Measurements from ENCODE around the gene TMEM131.

Gene TMEM131

GRCh38 chr2:97760480-97761049 is 235.2 kb downstream of the TMEM131 start:
- no peak for DNase-seq (ENCODE audit: low read depth)

- no peak for DNase-seq (ENCODE audit: low read depth)
Measured at GRCh38 chr2:97759727-97760407, 235.9 kb downstream of the TMEM131 start.

GRCh38 chr2:97758131-97758705 is 237.5 kb downstream of the TMEM131 start:
- DNase-seq (ENCODE audit: low read depth): no peak

GRCh38 chr2:97757062-97757461 is 238.7 kb downstream of the TMEM131 start:
- no peak for DNase-seq (ENCODE audit: low read depth)

GRCh38 chr2:97755491-97755890 is 240.3 kb downstream of the TMEM131 start:
- no peak for DNase-seq (ENCODE audit: low read depth)

DNA sequence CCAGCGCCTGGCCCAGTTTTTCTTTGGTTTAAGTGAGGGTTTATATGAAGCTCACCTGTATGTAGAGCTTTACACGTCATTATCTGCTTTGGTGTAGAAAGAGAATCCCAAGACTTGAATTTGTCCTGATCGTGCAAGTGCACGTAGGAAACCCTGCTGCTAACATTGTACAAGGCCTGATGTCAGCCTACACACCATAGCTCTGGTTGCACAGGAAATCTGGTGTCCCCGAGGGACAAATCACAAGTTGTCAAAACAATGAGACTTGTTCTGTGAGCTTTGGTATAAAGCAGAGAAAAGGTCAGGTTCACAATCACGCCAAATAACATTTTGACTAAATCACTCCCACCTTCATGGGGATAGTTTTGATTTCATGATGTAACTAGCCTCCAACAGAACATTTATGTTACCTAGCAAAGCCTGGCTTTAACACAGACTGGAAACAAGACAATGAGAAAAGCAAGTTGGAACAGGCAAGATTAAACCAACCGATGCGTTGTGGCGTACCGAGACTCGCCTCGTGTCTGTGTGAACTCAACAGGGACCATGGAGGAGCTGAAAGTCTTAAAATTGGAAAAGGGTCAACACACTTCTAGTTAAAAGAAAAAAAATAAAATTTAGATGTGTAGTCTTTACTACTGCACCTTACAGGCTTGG is 240.9 kb downstream of the TMEM131 start:
- DNase-seq (ENCODE audit: low read depth): no peak

DNA sequence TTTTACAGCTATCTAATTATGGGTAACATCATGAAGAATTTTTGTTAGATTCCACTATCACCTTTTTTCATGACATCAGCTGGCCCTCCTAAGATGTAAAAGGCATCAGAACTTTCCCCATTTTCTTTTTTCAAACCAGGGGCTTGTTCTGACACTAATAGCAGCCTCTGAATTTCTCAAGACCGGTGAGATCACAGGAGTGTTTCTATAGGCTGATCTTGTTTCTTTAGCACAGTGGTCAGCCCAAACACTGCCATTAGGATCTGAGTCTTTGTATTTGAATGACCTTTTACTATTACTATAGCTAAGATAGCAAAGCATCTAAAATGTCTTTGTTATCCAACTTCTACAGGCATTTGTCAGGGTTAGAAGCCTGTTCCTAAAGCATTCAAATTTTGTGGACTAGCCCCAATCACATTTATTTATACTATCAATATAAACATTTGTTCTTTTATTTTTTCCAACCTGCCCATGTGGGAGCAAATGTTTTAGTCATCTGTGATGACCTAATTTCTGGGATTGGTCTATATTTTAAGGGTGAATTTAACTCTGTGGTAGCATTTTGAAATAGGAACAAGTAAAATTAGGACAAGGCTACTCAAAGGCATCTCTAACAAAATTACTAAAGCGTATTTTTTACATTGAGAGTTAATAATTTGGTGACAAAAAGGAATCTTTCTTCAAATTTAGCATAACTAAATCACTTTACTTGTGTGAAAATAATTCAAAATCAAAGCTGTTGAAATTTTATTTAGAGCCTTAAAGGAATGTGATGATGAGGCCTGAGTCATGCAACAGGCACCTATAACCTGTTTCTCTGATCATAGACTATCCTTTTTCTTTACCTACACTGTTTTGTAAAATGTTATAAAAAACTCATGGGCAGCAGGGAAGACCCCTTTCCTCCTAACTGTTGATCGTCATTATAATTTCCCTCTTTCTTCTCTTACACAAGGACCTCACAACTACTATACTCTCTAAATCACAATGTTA is 243.1 kb downstream of the TMEM131 start:
- no peak for DNase-seq (ENCODE audit: low read depth)

GRCh38 chr2:97751752-97752151 is 244.0 kb downstream of the TMEM131 start:
- no peak for DNase-seq (ENCODE audit: low read depth)

DNA sequence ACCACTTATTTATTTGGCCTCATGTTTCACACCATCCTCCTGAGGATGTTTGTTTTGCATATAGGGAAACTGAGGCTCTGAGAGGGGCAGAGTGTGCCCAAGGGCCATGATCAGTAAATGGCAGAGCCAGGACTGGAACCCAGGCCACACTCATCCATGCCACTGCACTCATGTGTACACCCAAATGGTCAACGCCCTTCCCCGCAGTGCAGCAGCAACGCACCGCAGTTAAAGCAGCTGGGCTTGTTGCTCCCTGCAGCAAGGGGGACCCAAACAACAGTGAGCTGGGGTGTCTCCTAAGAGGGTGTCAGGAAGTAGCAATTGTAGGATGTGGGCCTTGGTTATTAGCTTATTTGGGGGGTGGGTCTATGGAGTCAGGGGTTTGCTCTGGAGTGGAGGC is 245.7 kb downstream of the TMEM131 start:
- no peak for DNase-seq (ENCODE audit: low read depth)

GRCh38 chr2:97749581-97749980 is 246.2 kb downstream of the TMEM131 start:
- DNase-seq (ENCODE audit: low read depth): no peak

DNA sequence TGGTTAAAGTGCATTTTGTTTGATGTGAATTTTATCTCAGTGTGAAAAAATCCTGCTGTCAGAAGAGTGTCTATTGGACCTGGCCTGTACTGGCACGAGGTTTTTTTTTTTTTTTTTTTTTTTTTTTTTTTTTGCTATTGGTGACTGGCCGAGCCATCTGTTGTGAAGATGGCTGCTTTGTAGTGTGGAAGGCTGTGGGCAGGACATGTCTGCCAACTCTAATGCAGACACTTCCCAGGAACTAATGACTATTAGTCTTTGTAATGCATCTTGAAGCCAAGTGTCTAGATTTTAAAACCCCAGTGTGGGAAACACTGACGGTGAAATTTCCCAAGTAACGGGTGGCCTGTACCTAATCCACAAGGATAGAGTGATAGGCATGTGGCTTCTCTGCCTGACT is 248.0 kb downstream of the TMEM131 start:
- no peak for DNase-seq (ENCODE audit: low read depth)

DNA sequence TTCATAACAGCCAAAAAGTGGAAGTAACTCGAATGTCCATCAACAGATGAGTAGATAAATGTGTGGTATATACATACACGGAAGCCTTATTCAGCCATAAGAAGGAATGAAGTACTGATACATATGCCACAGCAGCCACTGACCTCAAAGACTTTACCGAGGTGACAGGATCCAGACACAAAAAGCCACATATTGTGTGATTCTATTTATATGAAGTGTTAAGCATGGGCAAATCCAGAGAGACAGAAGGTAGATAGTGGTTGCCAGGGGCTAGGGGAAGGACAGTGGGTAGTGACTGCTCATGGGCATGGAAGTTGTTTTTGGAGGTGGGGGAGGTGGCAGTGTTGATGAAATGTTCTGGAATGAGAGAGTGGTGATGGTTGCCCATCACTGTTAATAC is 248.5 kb downstream of the TMEM131 start:
- no peak for DNase-seq (ENCODE audit: low read depth)

GRCh38 chr2:97745474-97746174 is 250.1 kb downstream of the TMEM131 start:
- no peak for DNase-seq (ENCODE audit: low read depth)

DNA sequence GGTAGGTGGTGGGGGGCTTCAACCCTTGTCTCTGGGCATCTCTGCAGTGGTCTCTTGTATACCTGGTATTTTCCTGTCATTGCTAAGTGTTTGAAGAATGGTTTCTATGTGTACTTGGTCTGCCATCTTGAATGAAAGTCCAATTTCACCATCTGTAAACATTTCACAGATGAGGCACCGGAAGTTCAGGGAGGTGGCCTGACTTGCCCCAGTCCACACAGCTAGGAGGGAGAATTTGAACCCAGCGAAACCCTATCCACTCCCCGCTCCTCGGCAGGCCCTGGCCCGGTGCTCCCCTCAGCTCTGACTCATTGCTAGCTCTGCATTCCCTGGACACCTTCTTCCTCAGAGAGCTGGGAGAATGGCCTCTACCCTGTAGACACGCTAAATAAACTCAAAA is 251.8 kb downstream of the TMEM131 start:
- no peak for DNase-seq (ENCODE audit: low read depth)

DNA sequence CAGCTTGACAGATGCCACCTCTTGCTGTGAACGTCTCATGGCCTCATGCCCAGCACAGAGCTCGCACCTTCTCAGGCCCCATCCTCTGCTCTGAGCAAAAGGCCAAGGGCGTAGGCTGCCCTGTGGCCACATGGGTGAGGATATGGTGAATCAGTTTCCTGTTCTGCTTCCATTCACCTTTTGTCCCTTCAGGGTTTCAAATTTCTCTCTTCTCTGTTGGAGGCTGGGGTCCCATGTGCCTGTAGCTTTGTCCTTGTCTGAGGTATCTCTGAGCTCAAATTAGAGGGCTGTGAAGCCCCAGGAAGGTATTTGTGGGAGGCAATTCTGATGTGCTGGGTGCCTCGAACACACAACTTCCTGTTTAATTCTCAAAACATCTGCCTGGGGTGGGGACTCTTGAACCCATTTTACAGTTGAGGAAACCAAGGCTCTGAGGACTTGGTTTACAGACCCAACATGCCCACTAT is 253.3 kb downstream of the TMEM131 start:
- no peak for DNase-seq (ENCODE audit: low read depth)

DNA sequence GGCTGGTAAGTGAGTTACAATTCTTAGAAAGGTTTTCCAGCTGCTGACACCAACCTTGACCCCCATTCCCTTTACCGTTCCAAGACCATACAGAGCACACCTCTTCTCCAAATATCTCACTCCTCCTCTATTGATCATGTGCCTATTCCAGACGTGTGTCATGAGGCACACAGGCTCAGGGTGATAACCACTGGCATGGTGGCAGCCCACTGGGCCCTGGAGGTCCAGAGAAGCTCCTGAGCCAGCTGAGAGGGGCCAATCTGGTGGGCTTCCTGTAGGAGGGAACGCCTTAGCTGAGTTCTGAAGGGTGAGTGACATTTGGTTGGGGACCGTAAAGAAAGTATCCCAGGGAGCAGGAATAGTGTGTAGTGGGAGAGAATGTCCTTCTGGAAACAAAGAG is 254.1 kb downstream of the TMEM131 start:
- no peak for DNase-seq (ENCODE audit: low read depth)

DNA sequence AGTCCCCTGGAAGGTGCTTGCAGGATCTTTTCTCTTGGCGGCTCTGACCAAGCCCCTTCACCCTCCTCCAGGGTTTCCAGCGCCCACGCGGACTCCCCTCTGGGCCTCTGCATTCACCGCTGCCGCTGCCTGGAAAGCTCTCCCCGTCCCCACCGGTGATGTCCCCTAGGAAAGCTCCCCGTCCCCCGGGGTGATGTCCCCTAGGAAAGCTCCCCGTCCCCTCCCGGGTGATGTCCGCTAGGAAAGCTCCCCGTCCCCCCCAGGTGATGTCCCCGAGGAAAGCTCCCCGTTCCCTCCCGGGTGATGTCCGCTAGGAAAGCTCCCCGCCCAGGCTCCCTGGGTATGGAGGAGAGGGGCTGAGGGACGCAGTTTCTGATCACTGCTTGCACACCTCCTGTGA is 254.5 kb downstream of the TMEM131 start:
- DNase-seq (ENCODE audit: low read depth): no peak

- DNase-seq (ENCODE audit: low read depth): no peak
Measured at GRCh38 chr2:97740590-97741182, 255.1 kb downstream of the TMEM131 start.

DNA sequence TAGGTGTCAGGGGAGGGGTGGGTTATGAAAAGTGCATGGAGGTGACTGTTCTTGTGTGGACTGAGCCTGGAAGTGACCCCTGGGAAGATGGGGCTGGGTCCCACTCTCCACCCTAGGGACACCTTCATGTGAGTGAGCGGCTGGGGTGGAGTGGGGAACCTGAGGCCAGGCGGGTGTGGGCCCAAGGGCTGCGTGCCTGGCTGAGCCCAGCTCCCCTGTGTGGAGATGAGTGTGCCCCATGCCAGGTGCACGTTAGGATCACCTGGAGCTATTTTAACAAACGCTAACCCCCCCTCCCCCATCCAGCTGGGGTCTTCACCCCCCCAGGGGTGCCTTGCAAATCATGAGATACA is 255.9 kb downstream of the TMEM131 start:
- no peak for DNase-seq (ENCODE audit: low read depth)

DNA sequence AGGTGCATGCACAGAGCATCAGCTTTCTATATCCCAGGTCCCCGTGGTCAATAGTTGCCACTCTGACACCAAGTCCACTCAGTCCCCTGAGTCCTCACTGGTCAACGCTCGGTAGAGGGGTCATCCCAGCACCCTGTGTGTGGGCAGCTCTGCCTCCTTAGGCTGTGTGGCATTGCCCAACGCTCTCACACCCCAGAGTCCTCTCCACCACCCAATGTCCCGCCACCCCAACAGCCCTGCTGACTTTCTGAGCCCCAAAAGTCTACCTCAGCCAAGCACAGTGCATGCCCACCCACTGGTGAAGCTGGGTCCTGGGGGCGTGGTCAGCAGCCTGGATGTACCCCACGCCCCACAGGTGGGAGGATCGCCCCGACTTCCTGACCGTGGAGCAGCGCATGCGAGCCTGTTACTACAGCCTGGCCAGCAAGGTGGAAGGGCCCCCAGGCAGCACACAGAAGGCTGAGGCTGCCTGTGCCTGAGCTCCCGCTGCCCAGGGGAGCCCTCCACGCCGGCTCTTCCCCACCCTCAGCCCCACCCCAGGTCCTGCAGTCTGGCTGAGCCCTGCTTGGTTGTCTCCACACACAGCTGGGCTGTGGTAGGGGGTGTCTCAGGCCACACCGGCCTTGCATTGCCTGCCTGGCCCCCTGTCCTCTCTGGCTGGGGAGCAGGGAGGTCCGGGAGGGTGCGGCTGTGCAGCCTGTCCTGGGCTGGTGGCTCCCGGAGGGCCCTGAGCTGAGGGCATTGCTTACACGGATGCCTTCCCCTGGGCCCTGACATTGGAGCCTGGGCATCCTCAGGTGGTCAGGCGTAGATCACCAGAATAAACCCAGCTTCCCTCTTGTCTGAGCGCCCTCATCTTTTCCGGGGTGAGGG is 256.5 kb downstream of the TMEM131 start:
- no peak for DNase-seq (ENCODE audit: low read depth)

Measured in stimulated activated CD8-positive, alpha-beta memory T cell treated with anti-CD3 and anti-CD28 coated beads, Interleukin-15, amount 100 ng/mL, for 1 hour (primary cell).